Glutamatergic neuron (in vitro differentiated cells): ENCODE measurements around the gene KIF13A. TPM values are rescaled to one million over a fixed set of nuclear protein-coding genes. Genes with fewer than 3 reads are reported as not detected.

ENCODE experiments used
- DNase-seq: peaks from one replicate; pipeline ENCODE4 v3.0.0; 2022
- H3K27ac Mint-ChIP-seq: one replicate; pipeline ENCODE4 v1.8.0; 2020; ENCODE audit warnings: mild to moderate bottlenecking, mixed read lengths, inconsistent platforms; ENCODE audit not compliant: unreplicated experiment
- H3K27me3 Mint-ChIP-seq: one replicate; pipeline ENCODE4 v1.8.0; 2020; ENCODE audit warnings: mild to moderate bottlenecking, moderate library complexity, mixed read lengths, inconsistent platforms; ENCODE audit not compliant: unreplicated experiment
- H3K36me3 Mint-ChIP-seq: one replicate; pipeline ENCODE4 v1.8.0; 2020; ENCODE audit warnings: mild to moderate bottlenecking, mixed read lengths, inconsistent platforms; ENCODE audit not compliant: unreplicated experiment
- H3K4me1 Mint-ChIP-seq: one replicate; pipeline ENCODE4 v1.8.0; 2020; ENCODE audit warnings: mild to moderate bottlenecking, low read depth, mixed read lengths, inconsistent platforms; ENCODE audit not compliant: unreplicated experiment
- H3K4me3 Mint-ChIP-seq: one replicate; pipeline ENCODE4 v1.8.0; 2020; ENCODE audit warnings: mild to moderate bottlenecking, mixed read lengths, inconsistent platforms; ENCODE audit not compliant: unreplicated experiment
- H3K9me3 Mint-ChIP-seq: one replicate; pipeline ENCODE4 v1.8.0; 2020; ENCODE audit warnings: mild to moderate bottlenecking, moderate library complexity, mixed read lengths, inconsistent platforms; ENCODE audit not compliant: unreplicated experiment
- total RNA-seq: library from RNA; stranded (reverse); fragmentation: NEBNext Ultra II Directional; extraction: Animal tissue kit (Norgen Biotek cat#: 25700); gene quantifications from one replicate; pipeline ENCODE4 v1.2.1, GENCODE V29; 2021; ENCODE audit not compliant: unreplicated experiment
- TF ChIP-seq, protein P1 (sequence below): fragments of 200-600 bp; sonication (generic); IDR thresholded peaks from one replicate; pipeline ENCODE4 v1.5.0; 2021; ENCODE audit not compliant: partially characterized antibody, unreplicated experiment

The KIF13A gene
- total RNA-seq, 1 donor from 2014 or later = 26.7 TPM

DNA sequence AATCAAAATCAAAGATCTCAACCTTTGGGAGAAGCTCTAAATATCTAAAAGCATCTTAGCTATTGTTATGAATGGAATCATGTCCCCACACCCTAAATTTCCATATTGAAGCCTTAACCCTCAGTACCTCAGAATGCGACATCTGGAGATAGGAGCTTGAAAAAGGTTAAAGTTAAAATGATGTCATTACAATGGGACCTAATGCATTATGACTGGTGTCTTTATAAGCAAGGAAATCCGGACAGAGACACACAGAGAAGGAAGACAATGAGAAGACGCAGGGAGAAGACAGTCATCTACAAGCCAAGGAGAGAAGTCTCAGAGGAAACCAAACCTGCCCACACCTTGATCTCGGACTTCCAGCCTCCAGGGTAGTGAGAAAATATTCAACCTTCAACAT lies 46.1 kb downstream of the KIF13A start:
- Mint-ChIP-seq H3K27me3 (peaks cover 2% of the 10 kb centered on the region), H3K27ac (peak overlapping the region; percentile 44), H3K9me3 (peaks cover 2% of the 10 kb centered on the region), H3K4me1 (peaks cover 21% of the 10 kb centered on the region), H3K4me3 (peak overlapping the region; percentile 40), H3K36me3 (no peaks in the 10 kb centered on the region)
- TF ChIP-seq, protein P1, sequence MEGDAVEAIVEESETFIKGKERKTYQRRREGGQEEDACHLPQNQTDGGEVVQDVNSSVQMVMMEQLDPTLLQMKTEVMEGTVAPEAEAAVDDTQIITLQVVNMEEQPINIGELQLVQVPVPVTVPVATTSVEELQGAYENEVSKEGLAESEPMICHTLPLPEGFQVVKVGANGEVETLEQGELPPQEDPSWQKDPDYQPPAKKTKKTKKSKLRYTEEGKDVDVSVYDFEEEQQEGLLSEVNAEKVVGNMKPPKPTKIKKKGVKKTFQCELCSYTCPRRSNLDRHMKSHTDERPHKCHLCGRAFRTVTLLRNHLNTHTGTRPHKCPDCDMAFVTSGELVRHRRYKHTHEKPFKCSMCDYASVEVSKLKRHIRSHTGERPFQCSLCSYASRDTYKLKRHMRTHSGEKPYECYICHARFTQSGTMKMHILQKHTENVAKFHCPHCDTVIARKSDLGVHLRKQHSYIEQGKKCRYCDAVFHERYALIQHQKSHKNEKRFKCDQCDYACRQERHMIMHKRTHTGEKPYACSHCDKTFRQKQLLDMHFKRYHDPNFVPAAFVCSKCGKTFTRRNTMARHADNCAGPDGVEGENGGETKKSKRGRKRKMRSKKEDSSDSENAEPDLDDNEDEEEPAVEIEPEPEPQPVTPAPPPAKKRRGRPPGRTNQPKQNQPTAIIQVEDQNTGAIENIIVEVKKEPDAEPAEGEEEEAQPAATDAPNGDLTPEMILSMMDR = no peak
- no peak for DNase-seq

DNA sequence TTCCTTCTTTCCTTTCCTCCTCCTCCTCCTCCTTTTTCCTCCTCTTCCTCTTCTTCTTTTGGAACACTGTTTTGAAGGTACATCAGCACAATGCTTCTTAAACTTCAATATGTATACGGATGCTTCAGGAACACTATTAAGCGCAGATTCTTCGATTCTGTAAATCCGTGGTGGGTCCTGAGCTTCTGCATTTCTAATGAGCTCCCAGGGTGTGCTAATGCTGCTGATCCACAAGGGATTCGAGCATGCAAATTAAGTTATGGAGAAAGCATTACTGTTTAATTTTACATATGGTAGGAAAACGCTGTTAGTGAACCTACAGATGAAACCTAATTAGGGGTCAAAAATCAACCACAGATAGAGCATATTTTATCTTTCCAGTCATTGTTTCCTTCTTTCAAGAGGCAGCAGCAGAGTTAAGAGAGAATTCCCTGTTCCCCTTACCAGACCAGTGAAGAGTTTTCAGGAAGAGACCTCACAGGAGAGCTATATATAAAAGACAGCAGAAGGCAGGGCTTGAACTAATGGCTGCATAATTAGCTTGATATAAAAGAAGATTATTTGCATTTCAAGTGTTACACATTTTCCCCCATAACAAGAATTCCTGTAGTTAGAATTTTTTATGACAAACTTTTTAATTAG lies 47.2 kb downstream of the KIF13A start:
- H3K9me3 Mint-ChIP-seq = peaks cover 2% of the 10 kb centered on the region
- peaks cover 2% of the 10 kb centered on the region for H3K27me3 Mint-ChIP-seq
- peak overlapping the region; percentile 91 for H3K27ac Mint-ChIP-seq
- TF ChIP-seq, protein P1 = no peak
- H3K36me3 Mint-ChIP-seq = no peaks in the 10 kb centered on the region
- no peak for DNase-seq
- H3K4me1 Mint-ChIP-seq = peaks cover 24% of the 10 kb centered on the region
- peak overlapping the region; percentile 93 for H3K4me3 Mint-ChIP-seq

DNA sequence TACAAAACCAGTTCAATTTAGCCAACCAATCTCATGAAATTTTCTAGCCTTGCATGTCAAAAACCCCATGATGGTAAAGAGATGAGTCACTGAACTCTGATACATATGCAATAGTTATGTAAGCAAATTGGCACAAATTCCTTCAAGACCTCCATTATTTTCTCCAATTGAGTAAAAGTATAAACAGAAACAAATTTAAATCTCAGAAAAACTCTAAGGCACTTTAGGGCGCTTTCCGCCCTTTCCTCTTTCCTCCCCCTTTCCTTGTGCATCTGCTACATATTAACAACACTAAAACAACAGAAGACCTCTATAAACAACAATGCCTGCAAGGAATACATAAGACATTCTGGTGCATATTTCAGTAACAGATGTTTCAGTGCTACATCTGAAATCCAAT lies 48.5 kb downstream of the KIF13A start:
- no peak for DNase-seq
- peak overlapping the region; percentile 86 for H3K27ac Mint-ChIP-seq
- peak overlapping the region; percentile 78 for H3K4me3 Mint-ChIP-seq
- H3K9me3 Mint-ChIP-seq = peaks cover 2% of the 10 kb centered on the region
- H3K27me3 Mint-ChIP-seq = peaks cover 2% of the 10 kb centered on the region
- H3K36me3 Mint-ChIP-seq = no peaks in the 10 kb centered on the region
- H3K4me1 Mint-ChIP-seq = peaks cover 26% of the 10 kb centered on the region
- TF ChIP-seq, protein P1 = no peak

DNA sequence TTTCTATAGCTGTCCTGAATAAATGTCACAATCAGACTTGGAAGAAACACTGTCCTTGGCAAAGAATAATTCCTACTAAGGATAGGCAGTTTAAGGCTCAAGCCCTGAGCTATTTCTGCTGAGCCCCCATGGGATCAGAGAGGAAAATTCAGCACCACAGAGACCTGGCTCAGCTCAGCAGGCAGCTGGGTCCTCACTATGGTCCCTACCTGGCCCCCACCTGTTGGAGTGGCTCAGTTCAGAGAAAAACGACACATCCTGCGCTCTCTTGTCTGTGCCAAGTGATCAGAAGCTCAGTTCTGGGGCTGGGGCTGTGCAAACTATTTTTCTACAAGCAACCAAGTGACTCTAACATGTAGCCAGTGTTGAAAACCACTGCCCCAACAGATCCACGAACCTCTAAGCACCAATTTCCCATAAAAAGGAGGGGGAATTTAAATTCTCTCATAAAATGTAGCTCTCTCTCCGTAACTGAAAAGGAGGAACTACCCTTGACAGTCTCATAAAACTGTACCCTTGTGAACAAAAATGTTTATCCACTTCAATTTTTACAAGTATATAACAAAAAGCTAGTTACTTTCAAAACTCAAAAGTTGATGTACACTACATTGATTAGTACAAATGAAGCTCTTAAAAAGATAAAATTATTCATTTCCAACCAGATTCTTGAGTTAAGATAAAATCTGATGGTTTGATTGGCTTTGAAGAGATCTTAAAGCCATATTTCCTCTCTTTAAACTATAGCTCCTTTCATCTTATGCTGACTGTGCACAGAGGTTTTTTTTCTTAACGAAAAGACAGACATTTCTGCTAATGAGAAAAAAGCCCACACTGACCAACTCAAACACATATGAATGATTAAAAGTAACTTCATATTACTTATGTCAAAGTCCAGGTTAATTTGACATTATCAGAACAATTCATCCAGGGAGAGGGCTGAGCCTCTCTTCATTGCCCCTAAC lies 52.0 kb downstream of the KIF13A start:
- Mint-ChIP-seq H3K27ac (no peak overlapping the region), H3K36me3 (no peaks in the 10 kb centered on the region), H3K4me3 (no peak overlapping the region), H3K9me3 (peaks cover 2% of the 10 kb centered on the region), H3K27me3 (peaks cover 2% of the 10 kb centered on the region), H3K4me1 (peaks cover 26% of the 10 kb centered on the region)
- TF ChIP-seq, protein P1 = no peak
- no peak for DNase-seq
